GM23338 (cell line): ENCODE measurements around the gene PAMR1. TPM values are rescaled to one million over a fixed set of nuclear protein-coding genes. Genes with fewer than 3 reads are reported as not detected.

Source experiments
- ATAC-seq: fragments of 200-7000 bp; cut with Tn5 transposase; 3 replicates; pipeline ENCODE4 v1.9.1; 2020
- DNase-seq: peaks from one replicate; pipeline ENCODE4 v3.0.0-alpha.2; 2015; ENCODE audit warnings: low spot score
- H2AFZ ChIP-seq: fragments of 200-600 bp; sonication (generic); 2 replicates; pipeline ENCODE4 v1.8.0; 2016; ENCODE audit warnings: antibody characterized with exemption, mild to moderate bottlenecking, moderate library complexity
- H3F3A ChIP-seq: fragments of 200-600 bp; sonication (generic); replicated peaks from 2 replicates; pipeline ENCODE4 v1.8.0; 2017; ENCODE audit warnings: antibody characterized with exemption, mixed run types, low read depth
- H3K27ac ChIP-seq: fragments of 200-600 bp; sonication (generic); 2 replicates; pipeline ENCODE4 v1.6.1; 2016; ENCODE audit warnings: low read depth
- H3K27me3 ChIP-seq: fragments of 200-600 bp; sonication (generic); 2 replicates; pipeline ENCODE4 v1.8.0; 2016; ENCODE audit warnings: mild to moderate bottlenecking, mixed run types, moderate library complexity; ENCODE audit not compliant: insufficient read depth
- H3K36me3 ChIP-seq: fragments of 200-600 bp; sonication (generic); 2 replicates; pipeline ENCODE4 v1.8.0; 2016; ENCODE audit warnings: mild to moderate bottlenecking; ENCODE audit not compliant: insufficient read depth
- H3K4me1 ChIP-seq: fragments of 200-600 bp; sonication (generic); 2 replicates; pipeline ENCODE4 v1.8.0; 2016; ENCODE audit warnings: mild to moderate bottlenecking, moderate library complexity; ENCODE audit not compliant: insufficient read depth
- H3K4me2 ChIP-seq: fragments of 200-600 bp; sonication (generic); 2 replicates; pipeline ENCODE4 v1.7.1; 2017; ENCODE audit warnings: mixed run types
- H3K4me3 ChIP-seq: fragments of 200-600 bp; sonication (generic); 2 replicates; pipeline ENCODE4 v1.6.1; 2016; ENCODE audit warnings: mixed run types
- H3K79me2 ChIP-seq: fragments of 200-600 bp; sonication (generic); replicated peaks from 2 replicates; pipeline ENCODE4 v1.8.0; 2017; ENCODE audit warnings: mild to moderate bottlenecking; ENCODE audit not compliant: insufficient read depth
- H3K9me2 ChIP-seq: fragments of 200-600 bp; sonication (generic); 2 replicates; pipeline ENCODE4 v1.8.0; 2017; ENCODE audit not compliant: insufficient read depth
- H4K20me1 ChIP-seq: fragments of 200-600 bp; sonication (generic); replicated peaks from 2 replicates; pipeline ENCODE4 v1.8.0; 2017; ENCODE audit warnings: mild to moderate bottlenecking; ENCODE audit not compliant: insufficient read depth
- H3K27ac Mint-ChIP-seq: 2 replicates; pipeline ENCODE4 v1.8.0; 2020; ENCODE audit warnings: inconsistent platforms, mild to moderate bottlenecking, moderate library complexity, mixed read lengths
- H3K27me3 Mint-ChIP-seq: 3 replicates; pipeline ENCODE4 v1.8.0; 2022; ENCODE audit warnings: low read depth, mild to moderate bottlenecking, moderate library complexity, mixed read lengths, inconsistent platforms; ENCODE audit not compliant: insufficient read depth, poor library complexity
- H3K36me3 Mint-ChIP-seq: 3 replicates; pipeline ENCODE4 v1.8.0; 2021; ENCODE audit warnings: low read depth, mild to moderate bottlenecking, inconsistent platforms, moderate library complexity, mixed read lengths
- H3K4me1 Mint-ChIP-seq: 3 replicates; pipeline ENCODE4 v1.8.0; 2020; ENCODE audit warnings: mild to moderate bottlenecking, inconsistent platforms, mixed read lengths
- H3K4me3 Mint-ChIP-seq: 3 replicates; pipeline ENCODE4 v1.8.0; 2021; ENCODE audit warnings: moderate library complexity, mild to moderate bottlenecking, inconsistent platforms, mixed read lengths
- H3K9me3 Mint-ChIP-seq: 3 replicates; pipeline ENCODE4 v1.8.0; 2020; ENCODE audit warnings: moderate library complexity, mild to moderate bottlenecking, inconsistent platforms, mixed read lengths
- CREB1 ChIP-seq: fragments of 250-450 bp; sonication (Bioruptor Pico); IDR thresholded peaks from 2 replicates; pipeline ENCODE4 v1.5.0; 2020; ENCODE audit warnings: low read depth, mild to moderate bottlenecking, moderate library complexity
- ETS1 ChIP-seq: IDR thresholded peaks from 2 replicates; pipeline ENCODE4 v1.6.1; 2016; ENCODE audit warnings: antibody characterized with exemption
- EZH2 ChIP-seq: fragments of 200-600 bp; sonication (generic); IDR thresholded peaks from one replicate; pipeline ENCODE4 v1.8.0; 2017; ENCODE audit warnings: antibody characterized with exemption, mild to moderate bottlenecking, low read depth; ENCODE audit not compliant: unreplicated experiment
- EZH2phosphoT487 ChIP-seq: fragments of 200-600 bp; sonication (generic); IDR thresholded peaks from one replicate; pipeline ENCODE4 v1.8.1; 2018; ENCODE audit warnings: antibody characterized with exemption; ENCODE audit not compliant: unreplicated experiment
- JUNB ChIP-seq: IDR thresholded peaks from one replicate; pipeline ENCODE4 v1.6.1; 2016; ENCODE audit warnings: antibody characterized with exemption; ENCODE audit not compliant: unreplicated experiment
- NANOG ChIP-seq: IDR thresholded peaks from 2 replicates; pipeline ENCODE4 v1.6.1; 2016; ENCODE audit warnings: antibody characterized with exemption, borderline replicate concordance
- POLR2AphosphoS5 ChIP-seq: IDR thresholded peaks from 2 replicates; pipeline ENCODE4 v1.6.1; 2016; ENCODE audit warnings: antibody characterized with exemption, low read depth
- REST ChIP-seq: IDR thresholded peaks from one replicate; pipeline ENCODE4 v1.6.1; 2018; ENCODE audit warnings: antibody characterized with exemption; ENCODE audit not compliant: unreplicated experiment
- STAT1 ChIP-seq: IDR thresholded peaks from one replicate; pipeline ENCODE4 v1.6.1; 2016; ENCODE audit warnings: antibody characterized with exemption; ENCODE audit not compliant: unreplicated experiment
- ZNF114 ChIP-seq: fragments of 250-450 bp; sonication (Bioruptor Pico); IDR thresholded peaks from 2 replicates; pipeline ENCODE4 v1.5.0; 2020; ENCODE audit warnings: mild to moderate bottlenecking, moderate library complexity
- ZNF331 ChIP-seq: fragments of 250-450 bp; sonication (Bioruptor Pico); IDR thresholded peaks from 2 replicates; pipeline ENCODE4 v1.5.0; 2020; ENCODE audit warnings: low read depth, mild to moderate bottlenecking, moderate library complexity
- polyA plus RNA-seq: library from polyadenylated mRNA; unstranded; fragments of >200 nt; fragmentation: Nextera tagmentation; extraction: Ambion mirVana; gene quantifications from 2 replicates; pipeline ENCODE4 v1.2.1, GENCODE V29; 2016
- total RNA-seq: library from RNA; depleted of rRNA; stranded (reverse); fragments of >200 nt; shearing (Covaris generic); gene quantifications from 2 replicates; pipeline ENCODE4 v1.2.3, GENCODE V29; 2014
- TF ChIP-seq, protein P1 (sequence below), 2 experiments: fragments of 200-600 bp in 1 of 2; sonication (generic) in 1 of 2; conservative IDR thresholded peaks; 2 replicates each; pipeline versions ENCODE4 v1.5.1 to v1.6.1; 2016 to 2017; ENCODE audit warnings: antibody characterized with exemption in 2 of 2, low read depth in 2 of 2, mild to moderate bottlenecking in 2 of 2, moderate library complexity in 1 of 2
- TF ChIP-seq, protein P2 (sequence below): fragments of 250-450 bp; sonication (Bioruptor Pico); IDR thresholded peaks from 2 replicates; pipeline ENCODE4 v1.5.0; 2020; ENCODE audit warnings: mild to moderate bottlenecking, moderate library complexity

The PAMR1 gene
- total and polyA plus RNA-seq, 2 experiments from 2014 or later = 1.6 to 3.1 TPM

- no peaks in the 10 kb centered on the region for H3K79me2 ChIP-seq
- H3K27ac Mint-ChIP-seq = no peak overlapping the region
- H3K27me3 ChIP-seq = no peaks in the 10 kb centered on the region
- H4K20me1 ChIP-seq = no peaks in the 10 kb centered on the region
- H3K4me1 Mint-ChIP-seq = no peaks in the 10 kb centered on the region; the same call in 2 of the 3 replicates
- no peaks in the 10 kb centered on the region for H3K27me3 Mint-ChIP-seq
- H3K4me2 ChIP-seq = no peak overlapping the region
- no peak overlapping the region for H3K4me3 ChIP-seq
- no peak for DNase-seq
- no peaks in the 10 kb centered on the region for H3K9me2 ChIP-seq
- peaks cover 10% of the 10 kb centered on the region; the same call in 2 of the 3 replicates for H3K9me3 Mint-ChIP-seq
- no peaks in the 10 kb centered on the region; the same call in 2 of the 3 replicates for H3K36me3 Mint-ChIP-seq
- H3K36me3 ChIP-seq = no peaks in the 10 kb centered on the region
- H3K27ac ChIP-seq = no peak overlapping the region
- H3F3A ChIP-seq = no peaks in the 10 kb centered on the region
- TF ChIP-seq, protein P1, sequence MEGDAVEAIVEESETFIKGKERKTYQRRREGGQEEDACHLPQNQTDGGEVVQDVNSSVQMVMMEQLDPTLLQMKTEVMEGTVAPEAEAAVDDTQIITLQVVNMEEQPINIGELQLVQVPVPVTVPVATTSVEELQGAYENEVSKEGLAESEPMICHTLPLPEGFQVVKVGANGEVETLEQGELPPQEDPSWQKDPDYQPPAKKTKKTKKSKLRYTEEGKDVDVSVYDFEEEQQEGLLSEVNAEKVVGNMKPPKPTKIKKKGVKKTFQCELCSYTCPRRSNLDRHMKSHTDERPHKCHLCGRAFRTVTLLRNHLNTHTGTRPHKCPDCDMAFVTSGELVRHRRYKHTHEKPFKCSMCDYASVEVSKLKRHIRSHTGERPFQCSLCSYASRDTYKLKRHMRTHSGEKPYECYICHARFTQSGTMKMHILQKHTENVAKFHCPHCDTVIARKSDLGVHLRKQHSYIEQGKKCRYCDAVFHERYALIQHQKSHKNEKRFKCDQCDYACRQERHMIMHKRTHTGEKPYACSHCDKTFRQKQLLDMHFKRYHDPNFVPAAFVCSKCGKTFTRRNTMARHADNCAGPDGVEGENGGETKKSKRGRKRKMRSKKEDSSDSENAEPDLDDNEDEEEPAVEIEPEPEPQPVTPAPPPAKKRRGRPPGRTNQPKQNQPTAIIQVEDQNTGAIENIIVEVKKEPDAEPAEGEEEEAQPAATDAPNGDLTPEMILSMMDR (conservative IDR thresholded peaks at IDR 0.05; ENCODE audit: low read depth in 2 of 2) = no peak
- TF ChIP-seq STAT1 = no peak
- no peak for TF ChIP-seq NANOG
- no peak for TF ChIP-seq ZNF331
- TF ChIP-seq, protein P2, sequence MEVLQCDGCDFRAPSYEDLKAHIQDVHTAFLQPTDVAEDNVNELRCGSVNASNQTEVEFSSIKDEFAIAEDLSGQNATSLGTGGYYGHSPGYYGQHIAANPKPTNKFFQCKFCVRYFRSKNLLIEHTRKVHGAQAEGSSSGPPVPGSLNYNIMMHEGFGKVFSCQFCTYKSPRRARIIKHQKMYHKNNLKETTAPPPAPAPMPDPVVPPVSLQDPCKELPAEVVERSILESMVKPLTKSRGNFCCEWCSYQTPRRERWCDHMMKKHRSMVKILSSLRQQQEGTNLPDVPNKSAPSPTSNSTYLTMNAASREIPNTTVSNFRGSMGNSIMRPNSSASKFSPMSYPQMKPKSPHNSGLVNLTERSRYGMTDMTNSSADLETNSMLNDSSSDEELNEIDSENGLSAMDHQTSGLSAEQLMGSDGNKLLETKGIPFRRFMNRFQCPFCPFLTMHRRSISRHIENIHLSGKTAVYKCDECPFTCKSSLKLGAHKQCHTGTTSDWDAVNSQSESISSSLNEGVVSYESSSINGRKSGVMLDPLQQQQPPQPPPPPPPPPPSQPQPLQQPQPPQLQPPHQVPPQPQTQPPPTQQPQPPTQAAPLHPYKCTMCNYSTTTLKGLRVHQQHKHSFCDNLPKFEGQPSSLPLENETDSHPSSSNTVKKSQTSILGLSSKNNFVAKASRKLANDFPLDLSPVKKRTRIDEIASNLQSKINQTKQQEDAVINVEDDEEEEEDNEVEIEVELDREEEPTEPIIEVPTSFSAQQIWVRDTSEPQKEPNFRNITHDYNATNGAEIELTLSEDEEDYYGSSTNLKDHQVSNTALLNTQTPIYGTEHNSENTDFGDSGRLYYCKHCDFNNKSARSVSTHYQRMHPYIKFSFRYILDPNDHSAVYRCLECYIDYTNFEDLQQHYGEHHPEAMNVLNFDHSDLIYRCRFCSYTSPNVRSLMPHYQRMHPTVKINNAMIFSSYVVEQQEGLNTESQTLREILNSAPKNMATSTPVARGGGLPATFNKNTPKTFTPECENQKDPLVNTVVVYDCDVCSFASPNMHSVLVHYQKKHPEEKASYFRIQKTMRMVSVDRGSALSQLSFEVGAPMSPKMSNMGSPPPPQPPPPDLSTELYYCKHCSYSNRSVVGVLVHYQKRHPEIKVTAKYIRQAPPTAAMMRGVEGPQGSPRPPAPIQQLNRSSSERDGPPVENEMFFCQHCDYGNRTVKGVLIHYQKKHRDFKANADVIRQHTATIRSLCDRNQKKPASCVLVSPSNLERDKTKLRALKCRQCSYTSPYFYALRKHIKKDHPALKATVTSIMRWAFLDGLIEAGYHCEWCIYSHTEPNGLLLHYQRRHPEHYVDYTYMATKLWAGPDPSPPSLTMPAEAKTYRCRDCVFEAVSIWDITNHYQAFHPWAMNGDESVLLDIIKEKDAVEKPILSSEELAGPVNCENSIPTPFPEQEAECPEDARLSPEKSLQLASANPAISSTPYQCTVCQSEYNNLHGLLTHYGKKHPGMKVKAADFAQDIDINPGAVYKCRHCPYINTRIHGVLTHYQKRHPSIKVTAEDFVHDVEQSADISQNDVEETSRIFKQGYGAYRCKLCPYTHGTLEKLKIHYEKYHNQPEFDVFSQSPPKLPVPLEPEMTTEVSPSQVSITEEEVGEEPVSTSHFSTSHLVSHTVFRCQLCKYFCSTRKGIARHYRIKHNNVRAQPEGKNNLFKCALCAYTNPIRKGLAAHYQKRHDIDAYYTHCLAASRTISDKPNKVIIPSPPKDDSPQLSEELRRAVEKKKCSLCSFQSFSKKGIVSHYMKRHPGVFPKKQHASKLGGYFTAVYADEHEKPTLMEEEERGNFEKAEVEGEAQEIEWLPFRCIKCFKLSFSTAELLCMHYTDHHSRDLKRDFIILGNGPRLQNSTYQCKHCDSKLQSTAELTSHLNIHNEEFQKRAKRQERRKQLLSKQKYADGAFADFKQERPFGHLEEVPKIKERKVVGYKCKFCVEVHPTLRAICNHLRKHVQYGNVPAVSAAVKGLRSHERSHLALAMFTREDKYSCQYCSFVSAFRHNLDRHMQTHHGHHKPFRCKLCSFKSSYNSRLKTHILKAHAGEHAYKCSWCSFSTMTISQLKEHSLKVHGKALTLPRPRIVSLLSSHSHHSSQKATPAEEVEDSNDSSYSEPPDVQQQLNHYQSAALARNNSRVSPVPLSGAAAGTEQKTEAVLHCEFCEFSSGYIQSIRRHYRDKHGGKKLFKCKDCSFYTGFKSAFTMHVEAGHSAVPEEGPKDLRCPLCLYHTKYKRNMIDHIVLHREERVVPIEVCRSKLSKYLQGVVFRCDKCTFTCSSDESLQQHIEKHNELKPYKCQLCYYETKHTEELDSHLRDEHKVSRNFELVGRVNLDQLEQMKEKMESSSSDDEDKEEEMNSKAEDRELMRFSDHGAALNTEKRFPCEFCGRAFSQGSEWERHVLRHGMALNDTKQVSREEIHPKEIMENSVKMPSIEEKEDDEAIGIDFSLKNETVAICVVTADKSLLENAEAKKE (CRISPR knock-in tag) = no peak
- no peak for TF ChIP-seq JUNB
- no peak for TF ChIP-seq CREB1
- TF ChIP-seq EZH2phosphoT487 = no peak
- no peak for TF ChIP-seq POLR2AphosphoS5
- no peak for TF ChIP-seq ETS1
- no peak for TF ChIP-seq REST
- TF ChIP-seq EZH2 = no peak
- TF ChIP-seq ZNF114 (CRISPR knock-in tag) = no peak
- H2AFZ ChIP-seq = no peak overlapping the region; the same call in 1 of the 2 replicates
- H3K4me1 ChIP-seq = no peaks in the 10 kb centered on the region
- no peak for ATAC-seq
- no peak overlapping the region for H3K4me3 Mint-ChIP-seq
Observed at GRCh38 chr11:35567737-35568465, 42.5 kb upstream of the PAMR1 start.
